GM21526 (cell line): Measurements from ENCODE around the gene TRIM50.
"Not testable (repeated sequence)": the region's sequence is repeated elsewhere in the genome, so short reads cannot be mapped to it uniquely, and the experiment has no call there.

ENCODE experiments used
- ATAC-seq: cut with Tn5 transposase; IDR thresholded peaks from one replicate; pipeline ENCODE4 v1.9.1; 2021; ENCODE audit warnings: moderate library complexity; ENCODE audit not compliant: unreplicated experiment, low FRiP score

The TRIM50 gene

DNA sequence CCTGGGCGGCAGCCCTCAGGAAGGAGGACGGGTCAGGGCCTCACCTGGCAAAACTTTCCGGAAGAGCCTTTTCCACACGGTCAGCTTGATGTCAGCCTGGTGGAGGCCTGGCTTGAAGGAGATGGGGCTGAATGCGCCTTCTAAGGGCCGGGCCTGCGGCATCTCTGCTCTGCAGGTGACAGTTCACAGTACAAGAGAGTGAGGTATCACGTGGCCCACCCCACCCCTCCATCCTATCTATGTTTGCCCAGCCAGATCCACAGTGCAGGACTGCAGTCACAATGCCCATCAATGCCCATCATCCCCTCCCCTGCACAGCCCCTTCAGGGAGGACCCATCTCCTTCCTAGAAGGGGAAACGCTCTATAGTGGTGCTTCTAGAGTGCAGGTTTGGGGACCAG lies 11.4 kb downstream of the TRIM50 start:
- no peak for ATAC-seq

DNA sequence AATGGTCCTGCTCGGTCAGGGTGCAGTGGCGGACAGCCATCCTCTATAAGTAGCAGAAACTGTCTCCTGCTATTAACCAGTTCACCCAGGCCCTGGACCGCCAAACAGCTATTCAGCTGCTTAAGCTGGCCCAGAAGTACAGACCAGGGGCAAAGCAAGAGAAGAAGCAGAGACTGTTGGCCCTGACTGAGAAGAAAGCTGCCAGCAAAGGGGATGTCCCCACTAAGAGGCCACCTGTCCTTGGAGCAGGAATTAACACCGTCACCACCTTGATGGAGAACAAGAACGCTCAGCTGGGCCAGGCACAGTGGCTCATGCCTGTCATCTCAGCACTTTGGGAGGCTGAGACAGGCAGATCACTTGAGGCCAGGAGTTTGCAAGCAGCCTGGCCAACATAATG lies 13.6 kb downstream of the TRIM50 start:
- no peak for ATAC-seq

DNA sequence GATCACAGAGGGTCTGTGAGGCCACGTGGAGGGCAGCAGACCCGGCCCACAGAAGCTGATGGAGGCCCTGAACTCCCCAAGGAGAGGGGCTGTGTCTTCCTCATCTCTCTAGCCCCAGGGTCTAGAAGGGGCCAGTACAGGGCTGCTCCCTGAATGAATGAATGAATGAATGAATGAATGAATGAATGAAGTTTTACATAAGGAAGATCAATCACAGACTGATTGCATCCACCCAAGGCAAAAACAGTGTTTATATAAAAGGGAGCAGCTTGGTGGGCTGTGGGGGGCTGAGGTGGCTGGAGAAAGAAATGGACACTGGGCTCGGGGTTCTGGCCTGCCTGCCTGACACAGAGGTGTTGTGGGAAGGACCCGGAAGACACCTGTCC lies 14.4 kb downstream of the TRIM50 start:
- ATAC-seq, result no peak

DNA sequence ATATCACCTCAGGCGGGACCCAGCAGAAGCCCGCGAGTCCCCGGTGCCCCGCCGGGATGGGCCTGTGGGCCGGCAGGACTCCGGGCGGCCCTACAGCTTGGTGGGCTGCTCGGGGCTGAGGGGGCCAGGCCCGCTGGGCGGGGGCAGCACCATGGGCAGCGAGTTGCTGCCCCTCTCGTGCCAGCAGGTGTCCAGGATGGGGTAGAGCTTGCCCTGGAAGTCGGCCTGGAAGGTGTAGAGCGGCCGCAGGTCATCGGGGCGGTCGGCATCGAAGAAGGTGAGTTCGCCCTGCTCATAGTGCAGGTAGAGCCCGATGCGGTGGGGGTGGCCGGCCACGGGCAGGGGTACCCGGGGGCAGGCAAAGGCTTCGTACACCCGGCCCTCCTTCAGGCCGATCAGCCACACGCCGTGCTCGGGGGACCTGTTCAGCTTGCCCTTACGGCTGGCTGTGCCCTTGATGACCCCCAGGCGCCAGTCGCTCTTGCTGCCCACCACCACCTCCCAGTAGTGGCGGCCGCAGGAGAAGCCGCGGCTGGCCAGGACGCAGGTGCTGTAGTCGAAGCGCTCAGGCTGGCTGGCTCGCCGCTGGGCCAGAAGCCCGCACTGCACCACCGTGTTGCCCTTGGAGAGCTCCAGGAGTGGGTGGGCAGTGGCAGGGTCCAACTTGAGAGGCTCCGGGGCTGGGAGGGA lies 14.9 kb downstream of the TRIM50 start:
- no peak for ATAC-seq

DNA sequence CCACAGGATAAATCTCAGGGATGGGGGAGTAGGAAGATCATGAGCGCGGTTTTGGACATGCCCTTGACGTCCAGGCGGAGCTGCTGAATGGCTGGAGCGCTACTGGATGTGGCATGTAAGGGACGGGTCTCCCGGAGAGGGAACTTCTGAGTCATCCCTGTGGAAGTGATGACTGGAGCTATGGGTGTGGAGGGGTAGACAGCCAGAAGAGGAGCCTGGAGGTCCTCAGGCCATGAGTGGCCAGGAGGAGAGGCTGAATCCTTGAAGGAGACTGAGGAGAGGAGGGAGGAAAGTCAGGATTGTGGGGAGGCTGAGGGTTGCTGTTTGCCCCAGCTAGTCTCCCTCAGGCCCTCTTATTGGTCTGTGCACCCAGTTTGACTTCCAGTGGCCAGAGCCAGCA lies 16.5 kb downstream of the TRIM50 start:
- not testable (repeated sequence) for ATAC-seq

DNA sequence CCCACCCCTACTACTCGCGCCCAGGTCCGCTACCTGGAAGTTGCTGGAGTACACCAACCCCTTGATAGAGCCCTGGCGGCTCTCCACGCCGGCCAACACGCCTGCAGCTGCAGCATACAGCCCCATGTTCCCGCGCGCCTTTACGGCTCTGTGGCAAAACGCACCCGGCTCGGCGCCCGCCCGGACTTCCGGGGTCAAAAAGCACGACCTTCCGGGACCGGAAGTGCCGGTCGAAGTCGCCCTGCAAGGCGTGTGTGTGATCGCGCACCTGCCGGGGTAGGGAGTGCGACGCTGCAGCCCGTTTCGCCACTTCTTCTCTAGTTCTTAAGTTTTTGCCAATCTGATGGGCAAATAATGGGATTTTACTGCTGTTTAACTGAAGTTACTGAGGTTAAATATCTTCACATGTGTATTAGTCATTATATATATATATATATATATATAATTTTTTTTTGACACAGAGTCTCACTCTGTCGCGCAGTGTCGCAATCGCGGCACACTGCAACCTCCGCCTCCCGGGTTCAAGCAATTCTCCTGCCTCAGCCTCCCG lies 19.1 kb downstream of the TRIM50 start, which contains the start of gene NSUN5:
Gene NSUN5, minus strand, starts transcription at position 162 of the 550 bp plus-strand sequence. Its CDS starts 36 bp downstream, at position 126.
- ATAC-seq, result peak; percentile 82

DNA sequence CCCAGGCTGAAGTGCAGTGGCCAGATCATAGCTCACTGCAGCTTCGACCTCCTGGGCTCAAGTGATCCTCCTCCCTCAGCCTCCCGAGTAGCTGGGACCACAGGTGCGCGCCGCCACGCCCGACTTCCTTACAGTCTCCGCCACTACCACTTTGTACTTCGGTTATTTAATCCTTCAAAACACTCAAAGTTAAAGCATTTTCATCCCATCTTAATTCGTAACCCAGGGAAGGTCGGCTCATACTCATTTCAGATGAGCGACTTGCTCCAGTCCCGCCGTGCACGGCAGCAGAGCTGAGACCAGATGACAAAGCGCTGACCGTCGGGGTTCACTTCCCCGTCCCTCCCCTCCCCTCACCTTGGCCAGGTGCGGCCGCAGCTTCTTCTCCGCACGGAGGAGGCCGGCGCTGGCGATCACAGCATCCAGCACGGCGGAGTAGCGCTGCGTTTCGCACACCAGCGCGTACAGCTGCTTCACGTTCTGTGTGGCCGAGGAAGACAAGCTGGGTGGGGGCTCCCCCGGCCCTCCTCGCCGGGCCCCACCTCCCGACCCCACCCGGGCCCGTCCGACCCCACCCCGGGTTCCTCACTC lies 19.7 kb downstream of the TRIM50 start:
- peak; percentile 35 for ATAC-seq

DNA sequence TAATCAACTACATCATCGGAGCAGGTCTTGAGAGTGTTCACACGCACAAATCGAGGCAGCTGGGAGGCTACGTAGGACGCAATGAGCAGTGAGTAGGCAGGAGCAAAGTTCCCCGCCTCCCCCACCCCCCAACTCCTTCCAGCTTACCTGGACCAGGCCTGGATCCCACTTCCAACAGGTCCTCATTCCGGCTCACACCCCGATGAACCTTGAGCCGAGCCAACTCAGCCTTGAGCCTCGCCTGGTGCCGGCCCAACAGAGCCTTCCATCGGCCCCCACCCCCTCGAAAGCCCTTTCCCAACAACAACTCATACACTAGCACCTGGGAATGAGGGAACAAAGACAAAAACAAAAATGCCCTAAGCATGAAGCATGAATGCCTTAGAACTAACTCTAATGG lies 20.4 kb downstream of the TRIM50 start:
- ATAC-seq, result no peak

DNA sequence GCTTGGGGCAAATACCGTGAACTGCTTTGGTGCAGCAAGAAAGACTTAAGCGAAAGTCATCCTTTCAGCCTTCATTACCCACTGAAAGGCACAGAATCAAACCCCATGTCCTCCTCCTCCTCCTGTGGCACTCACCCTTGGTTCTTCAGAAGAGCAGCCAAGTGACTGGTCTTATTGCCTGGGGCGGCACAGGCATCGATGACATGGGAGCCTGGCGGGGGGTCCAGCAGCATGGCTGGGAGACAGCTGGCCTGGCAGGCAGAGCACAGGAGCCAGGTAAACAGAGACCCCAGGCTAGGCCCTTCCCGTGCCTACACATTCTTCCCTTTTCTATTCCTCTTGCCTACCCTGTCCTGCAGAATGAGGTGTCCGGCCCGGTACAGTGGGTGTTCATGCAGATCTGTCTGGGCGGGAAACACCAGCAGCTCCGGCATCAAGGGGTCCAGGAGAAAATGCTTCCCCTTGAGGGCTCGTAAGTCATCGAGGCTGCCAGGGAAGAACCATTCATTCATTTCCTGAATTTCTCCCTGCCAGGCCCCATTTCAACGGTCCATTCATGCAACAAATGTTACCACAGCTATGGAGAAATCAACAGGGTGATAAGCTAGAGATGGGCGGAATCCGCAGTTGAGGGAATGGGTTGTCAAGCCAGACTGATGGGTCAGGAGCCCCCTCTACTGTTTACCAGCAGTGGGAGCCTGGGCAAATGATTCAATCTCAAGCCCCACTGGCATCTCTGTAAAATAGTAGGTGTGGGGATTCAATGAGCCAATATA lies 23.1 kb downstream of the TRIM50 start:
- ATAC-seq, result not testable (repeated sequence)

DNA sequence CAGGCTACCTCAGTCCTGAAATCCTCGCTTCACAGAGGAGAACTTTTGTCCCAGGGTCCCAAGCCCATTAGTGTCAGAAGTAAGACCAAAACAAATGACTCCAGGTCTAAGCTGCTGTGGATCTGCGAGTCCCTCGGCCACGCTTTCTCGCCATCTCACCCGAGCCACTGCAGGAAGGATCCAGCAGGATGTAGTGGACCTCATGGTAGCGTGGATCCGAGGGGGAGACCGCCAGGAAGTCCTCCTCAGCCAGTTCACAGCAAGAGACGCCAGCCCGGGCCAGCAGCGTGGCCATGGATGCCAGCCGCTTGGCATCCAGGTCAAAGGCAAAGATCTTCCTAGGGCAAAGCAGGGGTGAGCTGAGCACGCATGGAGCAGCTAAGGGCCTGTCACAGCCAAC lies 23.8 kb downstream of the TRIM50 start:
- ATAC-seq, result no peak

DNA sequence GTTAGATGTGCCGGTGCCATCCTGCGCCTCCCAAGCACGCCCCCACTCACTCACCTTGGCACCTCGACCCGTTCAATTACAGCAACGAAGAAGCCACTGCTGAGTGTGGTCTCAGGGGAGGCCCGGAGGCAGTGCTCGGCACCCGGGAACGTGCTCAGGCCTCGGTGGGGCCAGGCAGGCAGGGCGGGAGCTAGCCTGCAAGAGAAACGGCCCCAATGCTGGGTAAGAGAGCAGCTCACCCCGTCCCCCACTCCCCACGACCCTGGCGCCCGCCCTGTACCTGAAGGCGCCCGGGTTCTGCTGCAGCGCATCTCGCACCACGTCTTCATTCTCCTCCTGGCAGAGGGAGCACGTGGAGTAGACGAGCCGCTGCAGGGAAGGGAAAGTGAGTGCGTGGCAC lies 24.3 kb downstream of the TRIM50 start:
- ATAC-seq, result no peak

DNA sequence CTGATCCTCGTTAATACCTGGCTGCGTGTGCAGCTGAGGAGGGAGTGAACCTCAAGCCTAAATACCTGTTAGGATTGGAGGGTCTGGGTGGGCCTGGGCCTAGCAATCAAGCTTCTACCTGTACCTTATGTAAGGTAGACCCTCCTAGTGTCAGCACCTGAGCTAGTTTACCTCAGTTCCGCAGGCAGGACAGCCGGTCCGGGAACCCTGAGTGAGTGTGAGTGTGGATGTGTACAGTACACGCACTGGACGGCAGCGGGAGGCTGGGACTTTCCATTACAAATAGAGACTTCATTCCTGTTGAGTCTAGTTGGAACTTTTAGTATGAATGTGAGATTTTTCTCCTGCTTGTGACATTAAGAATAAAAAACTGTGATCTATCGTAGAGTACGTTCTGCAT lies 25.0 kb downstream of the TRIM50 start:
- not testable (repeated sequence) for ATAC-seq

DNA sequence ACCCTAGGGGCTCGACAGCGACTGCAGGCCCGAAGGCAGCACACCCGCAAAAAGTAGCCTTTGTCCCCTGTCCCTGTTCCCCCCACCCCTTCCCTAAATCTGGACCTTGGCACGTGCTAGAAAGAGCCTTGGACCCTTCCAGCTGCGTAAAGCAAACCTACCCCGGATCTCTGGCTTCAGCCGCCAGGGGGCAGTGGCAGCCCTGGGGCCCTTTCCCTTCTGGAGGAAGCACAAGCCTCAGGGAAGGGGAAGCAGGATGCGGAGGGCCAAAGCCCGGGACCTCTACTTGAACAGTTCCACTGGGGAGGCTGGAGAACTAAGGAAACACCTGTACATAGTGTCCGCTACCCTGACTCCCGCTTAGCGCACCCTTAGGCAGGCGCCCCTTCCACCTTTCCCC lies 26.8 kb downstream of the TRIM50 start:
- ATAC-seq, result not testable (repeated sequence)

DNA sequence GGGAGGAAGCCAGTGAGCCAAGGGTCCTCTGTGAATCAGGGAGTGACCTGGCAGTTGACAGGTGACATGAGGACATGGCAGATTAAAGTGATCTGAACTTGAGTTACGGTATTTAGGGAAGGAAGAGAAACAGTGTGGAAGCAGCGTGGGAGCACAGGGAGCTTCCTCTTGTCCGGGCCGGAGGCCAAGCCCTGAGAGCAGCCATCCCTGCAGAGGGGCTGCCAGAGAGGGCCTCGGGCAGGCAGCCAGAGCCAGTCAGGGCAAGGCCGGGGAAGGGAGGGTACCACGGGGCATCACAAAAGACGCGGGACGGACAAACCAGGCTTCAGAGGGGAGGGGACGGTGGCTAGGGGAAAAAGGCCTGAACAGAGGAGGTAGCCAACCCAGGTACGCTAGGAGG lies 28.1 kb downstream of the TRIM50 start:
- not testable (repeated sequence) for ATAC-seq

DNA sequence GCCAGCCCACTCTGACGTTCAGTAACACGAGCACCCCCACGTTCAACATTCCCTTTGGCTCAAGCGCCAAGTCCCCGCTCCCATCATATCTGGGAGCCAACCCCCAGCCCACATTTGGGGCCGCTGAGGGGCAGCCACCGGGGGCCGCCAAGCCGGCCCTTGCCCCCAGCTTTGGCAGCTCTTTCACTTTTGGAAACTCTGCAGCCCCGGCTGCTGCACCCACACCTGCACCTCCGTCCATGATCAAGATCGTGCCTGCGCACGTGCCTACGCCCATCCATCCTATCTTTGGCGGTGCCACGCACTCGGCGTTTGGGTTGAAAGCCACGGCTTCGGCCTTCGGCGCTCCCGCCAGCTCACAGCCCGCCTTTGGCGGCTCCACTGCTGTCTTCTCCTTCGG lies 30.2 kb downstream of the TRIM50 start:
- not testable (repeated sequence) for ATAC-seq

DNA sequence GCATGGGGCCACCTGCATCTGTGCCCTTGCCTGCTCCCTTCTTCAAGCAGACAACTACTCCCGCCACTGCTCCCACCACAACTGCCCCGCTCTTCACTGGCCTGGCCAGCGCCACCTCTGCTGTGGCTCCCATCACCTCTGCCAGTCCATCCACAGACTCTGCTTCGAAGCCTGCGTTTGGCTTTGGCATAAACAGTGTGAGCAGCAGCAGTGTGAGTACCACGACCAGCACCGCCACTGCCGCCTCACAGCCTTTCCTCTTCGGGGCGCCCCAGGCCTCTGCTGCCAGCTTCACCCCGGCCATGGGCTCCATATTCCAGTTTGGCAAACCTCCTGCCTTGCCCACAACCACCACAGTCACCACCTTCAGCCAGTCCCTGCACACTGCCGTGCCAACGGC lies 30.6 kb downstream of the TRIM50 start:
- ATAC-seq, result not testable (repeated sequence)

DNA sequence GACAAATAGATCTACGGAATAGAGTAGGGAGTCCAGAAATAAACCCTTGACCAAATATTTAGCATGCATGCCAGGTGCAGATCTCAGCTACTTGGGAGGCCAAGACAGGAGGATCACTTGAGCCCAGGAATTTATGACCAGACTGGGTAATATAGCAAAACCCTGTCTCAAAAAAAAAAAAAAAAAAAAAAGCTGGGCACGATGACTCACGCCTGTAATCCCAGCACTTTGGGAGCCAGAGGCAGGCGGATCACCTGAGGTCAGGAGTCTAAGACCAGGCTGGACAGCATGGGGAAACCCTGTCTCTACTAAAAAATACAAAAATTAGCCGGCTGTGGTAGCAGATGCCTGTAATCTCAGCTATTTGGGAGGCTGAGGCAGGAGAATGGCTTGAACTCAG lies 50.7 kb downstream of the TRIM50 start:
- ATAC-seq, result not testable (repeated sequence)

DNA sequence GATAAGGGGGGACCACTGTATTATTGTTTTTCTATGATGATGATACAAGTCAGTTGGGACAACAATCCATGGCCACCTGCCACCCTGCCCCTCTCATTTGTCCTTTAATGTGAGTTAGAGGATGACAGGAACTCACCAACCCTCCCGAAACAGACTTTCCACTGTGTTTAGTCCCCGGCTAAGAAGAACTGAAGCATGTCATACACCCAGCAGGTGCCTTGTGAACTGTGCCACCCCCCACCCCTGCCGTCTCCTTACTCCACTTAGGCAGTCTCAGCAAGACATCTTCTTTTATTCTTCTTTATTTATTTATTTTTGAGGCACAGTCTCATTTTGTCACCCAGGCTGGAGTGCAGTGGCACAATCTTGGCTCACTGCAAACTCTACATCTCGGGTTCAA lies 60.1 kb downstream of the TRIM50 start:
- ATAC-seq, result not testable (repeated sequence)

DNA sequence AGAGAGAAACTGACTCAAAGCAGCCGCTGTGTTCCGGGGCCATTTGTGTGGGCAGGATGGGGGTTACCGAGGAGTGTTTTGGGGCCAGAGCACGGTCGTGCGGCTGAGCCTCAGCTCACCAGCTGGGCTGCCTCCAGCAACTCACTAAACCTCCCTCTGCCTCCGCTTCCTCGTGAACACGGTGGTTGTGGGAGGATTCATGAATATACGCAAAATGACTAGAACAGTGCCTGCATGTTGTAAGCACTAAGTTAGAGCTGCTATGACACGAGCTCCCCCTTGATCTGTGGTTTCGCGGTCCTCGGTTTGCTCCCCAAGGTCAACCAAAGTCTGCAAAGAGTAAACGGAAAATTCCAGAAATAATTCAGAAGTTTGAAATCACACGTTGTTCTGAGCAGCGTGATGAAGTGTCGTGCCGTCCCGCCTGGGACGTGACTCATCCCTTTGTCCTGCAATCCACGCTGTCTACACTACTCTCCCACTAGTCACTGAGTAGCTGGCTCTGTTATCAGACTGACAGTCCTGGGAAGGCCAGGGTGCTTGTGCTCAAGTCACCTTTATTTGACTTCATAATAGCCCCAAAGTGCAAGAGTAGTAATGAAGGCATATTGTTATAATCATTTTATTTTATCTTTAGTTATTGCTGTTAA lies 61.0 kb downstream of the TRIM50 start:
- ATAC-seq, result peak; percentile 89
